CD4-positive, alpha-beta T cell treated with Interleukin-21 for 1 hour (primary cell): ENCODE results near the gene TRIM65.

ENCODE experiments used
- DNase-seq: peaks from one replicate; pipeline ENCODE4 v3.0.0-alpha.2; 2020

Gene TRIM65

DNA sequence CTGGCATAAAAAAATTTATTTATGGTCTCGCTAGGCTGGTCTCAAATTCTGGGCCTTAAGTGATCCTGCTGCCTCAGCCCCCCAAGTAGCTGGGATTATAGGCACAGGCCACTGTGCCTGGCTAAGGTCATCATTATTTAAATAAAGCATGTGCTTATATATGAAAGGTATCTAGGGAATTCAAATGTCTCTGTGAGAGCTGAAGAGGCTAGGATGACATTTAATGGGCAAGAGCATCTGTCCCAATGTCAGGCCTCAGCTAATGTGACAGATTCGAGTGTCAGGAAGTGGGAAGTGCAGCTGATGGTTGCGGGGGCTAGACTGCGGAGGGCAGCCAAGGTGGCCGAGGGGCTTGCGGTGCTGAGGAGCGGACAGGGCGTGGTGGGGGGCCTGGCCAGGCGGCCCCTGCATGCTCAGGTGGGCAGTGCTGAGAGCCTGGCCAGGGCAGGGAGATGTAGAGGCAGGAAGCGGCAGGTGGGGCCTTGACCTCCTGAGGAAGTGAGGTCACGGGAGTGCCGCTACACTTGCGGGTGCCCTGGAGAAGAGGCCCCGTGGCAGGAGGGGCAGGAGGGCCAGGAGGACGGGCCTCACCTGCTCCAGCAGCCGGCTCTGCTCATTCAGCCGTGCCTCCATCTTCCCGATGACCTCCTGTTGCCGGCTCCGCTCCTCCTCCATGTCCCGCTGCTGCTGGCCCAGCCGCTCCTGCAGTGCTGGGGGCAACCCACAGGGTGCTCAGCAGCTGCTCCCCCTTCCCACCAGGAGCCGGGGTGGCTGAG lies 20.6 kb upstream of the TRIM65 start:
- DNase-seq, result no peak

DNA sequence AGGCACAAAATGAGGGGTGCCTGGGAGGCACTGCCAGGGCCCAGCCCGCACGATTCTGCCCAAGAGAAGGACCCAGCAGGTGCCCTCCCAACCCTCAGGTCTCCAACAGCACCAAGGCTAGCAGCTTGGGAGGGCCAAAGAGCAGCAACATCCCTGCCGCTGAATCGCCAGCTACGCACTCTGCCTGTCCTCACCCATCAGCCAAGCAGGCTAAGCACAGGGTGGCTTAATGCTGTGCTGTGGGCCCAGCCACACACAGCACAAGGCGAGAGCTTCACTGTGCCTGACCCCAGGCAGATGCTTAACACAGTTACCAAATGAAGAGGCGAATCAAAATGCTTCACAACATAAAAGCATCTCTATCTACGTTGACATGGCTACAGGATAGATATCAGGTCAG lies 18.5 kb upstream of the TRIM65 start:
- no peak for DNase-seq

DNA sequence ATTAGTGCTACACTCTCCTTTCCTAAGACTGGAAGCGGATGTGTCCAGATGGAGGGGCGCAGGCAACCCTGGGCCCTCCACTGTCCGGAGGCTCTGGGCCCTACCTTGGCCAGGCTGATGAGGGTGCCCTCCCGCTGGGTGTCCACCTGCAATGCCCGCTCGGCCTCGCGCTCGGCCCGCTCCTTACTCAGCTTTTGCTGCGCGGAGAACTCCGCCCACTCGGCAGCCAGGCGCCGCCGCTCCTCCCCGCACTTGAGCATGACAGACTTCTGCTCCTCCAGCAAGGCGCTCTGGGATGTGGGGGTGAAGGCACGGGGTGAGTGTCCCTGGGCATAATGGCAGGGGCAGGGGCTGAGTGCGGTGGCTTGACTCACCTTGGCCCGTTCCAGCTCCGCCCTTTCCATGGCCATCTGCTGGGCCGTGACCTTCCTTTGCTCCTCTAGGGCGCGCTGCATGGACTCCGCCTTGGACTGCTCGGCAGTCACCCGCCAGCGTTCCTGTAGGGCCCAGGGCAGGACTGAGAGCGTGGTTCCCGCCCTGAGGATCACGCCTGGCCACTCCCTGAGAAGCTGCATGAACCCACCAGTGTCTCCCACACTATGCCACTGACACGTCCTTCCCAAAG lies 18.0 kb upstream of the TRIM65 start:
- no peak for DNase-seq

DNA sequence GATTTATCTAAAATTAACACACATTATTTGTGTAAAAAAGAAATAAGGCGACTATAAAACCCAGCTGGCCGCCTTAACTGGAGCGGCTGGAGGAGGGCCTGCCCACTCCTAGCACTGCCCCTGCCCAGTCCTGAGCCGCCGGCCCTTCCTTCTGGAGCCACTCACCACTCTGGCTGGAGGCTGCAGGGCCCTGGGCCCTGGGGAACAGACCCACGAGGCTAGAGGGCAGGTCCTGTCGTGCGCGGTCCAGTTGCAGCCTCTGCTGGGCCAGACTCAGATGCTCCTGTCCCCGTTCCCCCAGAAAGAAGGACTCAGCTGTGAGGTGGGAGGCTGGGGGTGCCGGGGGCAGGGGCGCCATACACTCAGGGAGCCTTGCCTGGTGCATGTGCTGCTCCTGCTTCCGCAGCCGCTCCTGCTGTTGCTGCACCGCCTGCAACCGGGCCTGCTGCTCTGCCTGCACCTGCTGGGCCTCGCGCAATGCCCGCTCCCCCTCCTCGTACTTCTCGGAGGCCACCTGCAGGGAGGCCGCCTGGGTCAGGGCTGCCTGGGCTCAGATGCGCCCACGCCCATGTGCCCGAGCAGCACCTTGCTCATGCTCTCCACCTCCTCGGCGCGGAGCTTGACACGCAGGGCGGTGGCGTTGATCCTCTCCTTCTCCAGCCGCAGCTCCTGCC lies 16.9 kb upstream of the TRIM65 start:
- no peak for DNase-seq

DNA sequence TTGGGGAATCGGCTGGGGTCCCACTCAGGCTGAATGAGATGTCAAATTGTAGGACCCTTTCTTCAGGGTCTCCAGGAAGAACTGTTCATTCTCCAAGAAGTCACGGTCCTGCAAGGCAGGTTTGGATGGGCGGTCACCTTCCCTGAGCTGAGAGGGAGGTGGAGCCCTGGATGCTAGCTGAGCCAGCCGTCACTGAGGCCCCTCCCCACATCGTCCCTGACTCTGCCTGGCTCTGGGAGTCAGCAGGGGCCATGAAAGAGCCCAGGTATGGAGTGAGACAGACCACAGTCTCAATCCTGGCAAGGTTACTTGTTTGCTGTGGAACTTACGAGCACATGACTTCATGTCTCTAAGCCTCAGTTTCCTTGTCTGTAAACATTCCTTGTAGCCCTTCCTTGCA lies 13.9 kb upstream of the TRIM65 start:
- DNase-seq, result no peak

DNA sequence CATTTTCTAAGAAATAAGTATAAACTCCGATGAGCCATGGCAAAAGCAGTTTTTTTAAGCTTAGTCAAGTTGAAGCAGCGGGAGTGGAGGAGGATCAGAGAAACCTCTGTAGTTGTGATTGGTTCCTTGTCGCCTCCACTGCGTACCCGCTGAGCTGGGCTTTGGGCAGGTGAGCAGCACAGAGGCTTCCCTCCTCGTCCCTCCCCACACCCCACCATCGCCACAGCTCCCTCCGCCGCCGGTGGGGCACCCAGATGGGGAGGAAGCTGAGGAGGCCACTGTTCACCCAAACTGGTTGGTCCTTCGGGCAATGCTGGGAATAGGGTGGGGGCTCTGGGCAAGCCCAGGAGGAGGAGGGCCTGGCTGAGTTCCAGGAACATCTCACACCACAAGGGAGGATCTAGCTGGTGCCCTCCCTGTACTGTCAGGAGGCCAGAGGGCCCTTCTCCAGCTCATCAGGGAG lies 13.1 kb upstream of the TRIM65 start:
- DNase-seq, result no peak

DNA sequence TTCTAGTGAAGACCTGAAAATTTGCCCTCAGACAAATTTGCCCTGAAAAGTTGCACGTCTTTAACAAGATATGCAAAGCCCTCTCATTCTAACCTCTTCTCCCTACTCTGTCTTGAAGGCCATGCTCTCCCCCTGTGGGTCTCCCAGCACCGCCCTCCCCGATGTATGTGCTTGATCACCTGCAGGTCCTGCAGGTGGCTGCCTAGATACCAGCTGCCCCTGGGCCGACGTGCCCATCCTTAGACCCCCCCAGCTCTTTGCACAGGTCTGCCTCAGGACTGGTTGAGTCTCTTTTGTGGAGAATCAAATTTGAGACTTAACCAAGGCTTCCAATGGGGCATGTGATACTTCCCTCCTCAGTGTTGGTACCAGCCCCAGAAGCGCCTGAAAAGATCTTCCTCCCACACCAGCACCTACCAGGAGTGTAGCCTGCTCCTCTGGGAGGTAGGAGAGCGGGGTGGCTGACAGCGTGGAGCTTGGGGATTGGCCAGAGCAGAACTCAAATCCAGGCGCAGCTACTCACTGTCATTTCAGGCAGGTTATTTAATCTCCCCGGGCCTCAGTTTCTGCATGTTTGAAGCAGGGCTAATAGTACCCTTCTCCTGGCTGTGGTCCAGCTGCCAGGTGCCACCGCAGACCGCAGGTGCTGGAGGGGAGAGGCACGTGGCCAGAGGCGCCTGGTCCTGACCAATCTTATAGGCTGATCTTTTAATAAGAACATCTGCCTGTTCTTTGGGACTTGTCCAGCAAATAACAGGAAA lies 12.5 kb upstream of the TRIM65 start:
- no peak for DNase-seq

DNA sequence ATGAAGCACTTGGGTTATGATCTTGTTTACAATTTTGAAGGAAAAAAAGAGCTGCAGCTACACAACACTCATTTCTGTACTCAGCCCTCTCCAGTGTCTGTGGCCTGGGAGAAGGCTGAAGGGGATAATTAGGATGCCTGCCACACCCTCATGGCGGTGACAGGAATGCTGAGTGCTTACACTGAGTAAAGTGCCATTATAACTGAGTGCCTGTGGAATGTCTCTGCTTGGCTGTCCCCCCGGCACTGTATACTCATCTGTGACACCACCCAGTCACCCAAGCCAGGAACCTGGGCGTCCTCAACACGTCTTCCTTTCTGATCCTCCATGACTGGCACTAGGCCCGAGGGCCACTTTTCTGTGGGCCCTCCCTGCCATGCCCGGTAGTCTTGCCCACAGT lies 11.4 kb upstream of the TRIM65 start:
- DNase-seq, result no peak

DNA sequence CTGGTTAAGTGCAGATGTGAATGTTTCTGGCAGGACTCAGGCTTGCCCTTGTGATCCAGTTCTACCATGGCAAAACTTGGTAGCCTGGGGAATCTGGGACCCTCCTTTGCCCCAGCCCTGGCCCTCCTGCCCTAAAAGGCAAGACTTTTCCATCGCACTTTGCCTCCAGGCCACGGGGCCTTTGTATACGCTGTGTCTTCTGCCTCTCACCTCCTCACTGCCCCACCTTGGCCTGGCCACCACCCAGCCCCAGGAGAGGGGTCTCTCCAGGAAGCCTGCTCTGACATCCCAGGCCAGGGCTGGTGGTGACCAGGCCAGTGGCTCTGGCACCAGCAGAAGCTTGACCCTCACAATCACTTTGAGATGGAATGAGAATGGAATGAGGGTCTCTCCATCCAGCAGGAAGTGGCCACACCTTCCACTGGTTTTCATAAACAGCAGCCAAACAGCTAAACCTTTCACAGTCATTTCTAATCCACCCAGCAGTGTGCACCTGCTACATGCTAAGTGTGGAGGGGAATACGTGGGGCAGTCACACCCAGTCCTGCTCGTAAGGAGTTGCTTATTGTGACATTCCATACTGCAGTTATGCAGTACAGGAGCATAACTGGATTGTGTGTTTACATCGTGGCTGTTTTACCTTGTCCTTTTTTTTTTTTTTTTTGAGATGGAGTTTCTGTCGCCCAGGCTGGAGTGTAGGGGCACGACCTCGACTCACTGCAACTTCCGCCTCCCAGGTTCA lies 9.6 kb upstream of the TRIM65 start:
- DNase-seq, result no peak

DNA sequence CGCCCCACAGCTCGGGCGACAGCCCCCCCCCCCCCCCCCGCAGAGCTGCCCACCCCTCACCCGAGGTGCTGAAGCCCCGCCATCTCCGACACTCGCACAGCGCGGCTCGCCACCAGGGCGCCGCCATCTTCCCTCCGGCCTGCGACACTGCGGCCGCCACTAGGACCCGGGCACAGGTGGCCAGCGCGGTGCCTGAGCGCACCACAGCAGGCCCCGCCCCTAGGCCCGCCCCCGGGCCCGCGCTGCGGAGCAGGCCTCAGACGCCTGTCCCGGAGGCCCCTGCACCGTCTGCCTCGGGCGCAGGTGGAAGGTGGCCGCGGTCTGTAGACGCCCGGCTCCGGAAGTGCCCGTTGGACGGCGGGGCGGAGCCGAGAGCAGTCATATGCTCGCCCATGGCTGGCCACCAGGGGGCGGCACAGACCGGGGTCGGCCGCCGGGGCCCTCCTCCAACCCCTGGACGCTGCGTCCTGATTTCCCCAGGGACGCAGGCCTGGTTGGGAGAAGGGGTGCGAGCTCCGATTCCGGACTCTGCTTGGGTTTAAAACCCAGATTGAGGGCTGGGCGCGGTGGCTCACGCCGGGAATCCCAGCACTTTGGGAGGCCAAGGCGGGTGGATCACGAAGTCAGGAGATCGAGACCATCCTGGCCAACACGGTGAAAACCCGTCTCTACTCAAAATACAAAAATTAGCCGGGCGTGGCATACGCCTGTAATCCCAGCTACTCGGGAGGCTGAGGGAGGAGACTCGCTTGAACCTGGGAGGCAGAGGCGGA lies 8.2 kb upstream of the TRIM65 start, which contains the start of gene MRPL38:
Gene MRPL38, minus strand, starts transcription at position 136 of the 773 bp plus-strand sequence. Its CDS starts 9 bp downstream, at position 127.
- peak; percentile 95 for DNase-seq

DNA sequence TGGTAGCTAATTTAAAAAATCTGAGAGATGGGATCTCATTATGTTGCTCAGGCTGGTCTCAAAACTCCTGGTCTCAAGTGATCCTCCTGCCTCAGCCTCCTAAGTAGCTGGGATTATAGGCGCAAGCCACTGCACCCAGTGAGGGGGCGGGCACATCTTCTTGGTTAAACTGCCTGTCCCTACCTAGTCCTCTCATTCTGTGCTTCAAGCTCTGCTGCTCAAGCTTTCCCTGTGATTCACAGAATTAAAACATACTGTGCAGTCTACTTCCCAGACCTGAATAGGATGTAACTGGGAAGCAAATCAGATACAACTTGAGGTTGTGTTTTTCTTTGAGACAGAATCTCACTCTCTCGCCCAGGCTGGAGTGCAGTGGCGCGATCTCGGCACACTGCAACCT lies 5.7 kb upstream of the TRIM65 start:
- DNase-seq, result no peak

DNA sequence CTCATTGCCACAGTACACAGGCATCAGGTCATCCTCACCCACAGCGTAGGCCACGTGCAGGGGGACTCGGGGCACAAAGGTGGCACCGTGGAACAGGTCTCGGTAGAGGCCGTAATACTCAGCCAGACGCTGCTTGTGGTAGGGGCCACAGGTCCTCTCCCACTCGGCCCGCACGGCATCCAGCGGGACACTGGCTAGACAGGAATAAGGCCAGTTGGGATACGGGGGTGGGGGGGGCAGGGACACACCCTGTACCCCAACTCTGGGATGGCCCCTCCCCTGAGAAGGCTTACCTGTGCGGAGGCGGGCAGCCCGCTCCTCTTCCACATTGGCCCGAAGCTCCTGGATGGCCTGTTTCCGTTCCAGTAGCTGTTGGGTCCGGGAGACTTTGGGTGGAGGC lies 5.0 kb upstream of the TRIM65 start:
- DNase-seq, result no peak

DNA sequence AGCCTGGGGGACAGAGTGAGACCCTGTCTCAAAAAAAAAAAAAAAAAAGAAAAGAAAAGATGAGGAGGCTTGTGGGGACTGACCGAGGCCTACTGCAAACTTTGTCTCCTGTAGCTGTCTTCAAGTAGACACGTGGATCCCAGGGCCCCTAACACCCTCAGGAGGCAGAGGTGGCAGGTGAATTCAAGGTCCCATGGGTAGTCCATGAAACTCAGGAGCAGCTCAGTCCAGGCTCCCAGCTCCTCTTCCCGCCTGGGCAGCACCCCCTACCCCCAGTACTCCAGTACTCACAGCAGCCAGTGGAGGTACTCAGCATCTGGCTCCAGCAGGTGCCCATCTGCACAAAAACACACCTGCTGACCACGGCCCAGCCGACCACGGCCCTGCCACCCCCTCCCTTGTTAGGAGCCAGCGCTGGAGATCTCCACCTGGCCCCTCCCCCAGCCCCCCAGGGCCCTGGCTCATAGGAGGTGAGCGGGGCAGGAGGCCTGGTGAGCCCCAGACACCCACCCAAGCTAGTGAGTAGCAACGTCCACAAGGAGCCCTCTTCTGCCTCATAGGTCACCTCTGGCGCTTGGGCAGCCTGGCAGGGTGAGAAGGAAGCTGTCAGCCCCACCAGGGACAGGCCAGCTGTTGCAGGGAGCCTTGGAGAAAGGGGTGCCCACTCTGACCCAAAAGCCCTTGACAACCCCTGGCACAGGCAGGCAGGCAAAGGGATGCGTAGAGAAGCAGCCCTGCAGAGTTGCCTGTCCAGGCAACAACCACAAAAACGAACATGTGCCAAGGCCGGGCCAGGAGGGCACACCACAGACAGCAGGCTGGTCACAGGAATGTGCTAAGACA lies 4.2 kb upstream of the TRIM65 start:
- no peak for DNase-seq

DNA sequence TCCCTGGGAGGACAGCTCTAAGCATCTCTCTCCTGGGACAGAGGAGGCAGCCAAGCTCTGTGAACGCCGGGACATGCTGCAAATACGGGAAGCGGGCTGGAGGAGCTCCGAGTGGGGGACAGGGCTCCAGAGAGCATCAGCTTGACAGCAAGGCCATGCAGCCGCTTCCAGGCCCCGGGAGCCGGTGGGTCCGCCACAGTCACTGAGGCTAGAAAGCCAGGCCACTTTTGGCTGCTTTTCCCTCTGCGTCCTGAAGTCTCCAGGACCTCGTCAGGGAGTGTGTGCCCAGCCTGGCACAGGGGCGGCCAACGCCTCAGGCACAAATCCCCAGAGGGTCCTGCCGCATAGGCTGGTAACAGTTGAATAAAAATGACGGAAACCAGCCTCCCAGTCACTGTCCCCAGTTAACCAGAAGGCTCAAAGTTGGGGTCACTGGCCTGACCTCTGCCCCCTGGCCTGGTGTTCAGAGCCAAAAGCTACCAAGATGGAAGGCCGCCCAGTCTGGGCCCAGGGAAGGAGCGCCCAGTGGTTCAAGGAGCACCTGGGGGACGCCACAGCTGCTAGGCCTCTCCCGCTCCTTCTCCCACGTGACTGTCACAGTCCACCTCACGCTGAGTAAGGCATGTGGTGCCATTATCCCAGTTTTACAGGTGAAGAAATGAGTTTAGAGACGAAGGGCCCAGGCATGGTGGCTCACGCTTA lies 3.2 kb upstream of the TRIM65 start:
- DNase-seq, result no peak

DNA sequence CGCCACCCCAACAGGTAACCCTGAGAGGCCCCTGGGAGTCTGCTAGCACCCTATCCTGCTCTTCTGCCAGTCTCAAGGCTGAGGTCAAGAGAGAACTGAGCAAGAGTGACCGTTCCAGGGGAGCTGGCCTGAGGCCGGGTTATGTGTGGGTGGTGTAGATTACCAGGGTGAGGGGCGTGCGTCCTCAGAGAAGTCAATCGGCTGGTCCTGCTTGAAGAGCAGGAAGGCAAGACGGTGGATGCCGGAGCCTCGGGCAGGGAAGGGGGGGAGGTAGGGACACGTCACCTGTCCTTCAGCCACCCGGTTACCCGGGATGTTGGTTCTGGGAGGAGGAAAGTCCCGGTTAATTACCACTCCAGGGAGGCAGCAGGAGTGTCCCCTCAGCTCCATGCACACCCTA lies 2.6 kb upstream of the TRIM65 start:
- DNase-seq, result no peak

DNA sequence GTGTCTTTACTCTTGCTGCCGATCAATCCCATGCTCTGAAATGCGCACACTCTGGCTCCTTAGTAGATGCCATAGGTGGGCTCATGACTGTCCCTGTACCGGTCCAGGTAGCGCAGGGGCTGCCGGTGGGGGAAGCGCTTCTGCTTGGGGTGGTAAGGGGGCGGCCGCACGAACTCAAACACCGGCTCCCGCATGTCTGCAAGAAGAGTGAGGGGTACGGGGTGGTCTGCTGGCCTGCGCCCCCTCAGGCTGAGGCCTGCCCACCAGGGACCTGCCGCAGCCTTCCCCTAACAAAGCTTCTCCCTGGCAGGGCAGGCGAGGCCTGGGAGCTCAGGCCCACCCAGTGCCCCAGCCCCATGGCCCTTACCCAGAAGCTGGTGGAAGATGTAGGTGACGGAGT lies 2.0 kb upstream of the TRIM65 start:
- no peak for DNase-seq

DNA sequence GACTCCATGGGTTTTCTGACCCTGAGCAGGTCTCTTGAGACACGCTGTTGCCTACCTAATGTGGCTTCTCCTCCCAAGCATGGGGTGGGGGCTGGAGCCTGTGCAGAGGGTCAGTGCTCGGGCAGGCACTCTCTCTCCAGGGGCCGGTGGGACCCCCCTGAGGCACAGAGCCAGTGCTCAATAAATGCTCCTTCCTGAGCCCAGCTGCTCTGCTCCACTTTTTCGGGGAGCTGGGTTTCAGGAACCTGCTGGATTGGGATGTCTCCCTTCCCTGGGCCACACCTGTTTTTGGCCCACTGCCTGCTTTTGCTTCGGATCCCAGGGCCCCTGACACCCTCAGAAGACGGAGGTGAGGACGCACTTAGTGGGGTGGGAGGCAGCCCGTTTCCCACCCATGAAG lies 1.3 kb upstream of the TRIM65 start:
- no peak for DNase-seq

DNA sequence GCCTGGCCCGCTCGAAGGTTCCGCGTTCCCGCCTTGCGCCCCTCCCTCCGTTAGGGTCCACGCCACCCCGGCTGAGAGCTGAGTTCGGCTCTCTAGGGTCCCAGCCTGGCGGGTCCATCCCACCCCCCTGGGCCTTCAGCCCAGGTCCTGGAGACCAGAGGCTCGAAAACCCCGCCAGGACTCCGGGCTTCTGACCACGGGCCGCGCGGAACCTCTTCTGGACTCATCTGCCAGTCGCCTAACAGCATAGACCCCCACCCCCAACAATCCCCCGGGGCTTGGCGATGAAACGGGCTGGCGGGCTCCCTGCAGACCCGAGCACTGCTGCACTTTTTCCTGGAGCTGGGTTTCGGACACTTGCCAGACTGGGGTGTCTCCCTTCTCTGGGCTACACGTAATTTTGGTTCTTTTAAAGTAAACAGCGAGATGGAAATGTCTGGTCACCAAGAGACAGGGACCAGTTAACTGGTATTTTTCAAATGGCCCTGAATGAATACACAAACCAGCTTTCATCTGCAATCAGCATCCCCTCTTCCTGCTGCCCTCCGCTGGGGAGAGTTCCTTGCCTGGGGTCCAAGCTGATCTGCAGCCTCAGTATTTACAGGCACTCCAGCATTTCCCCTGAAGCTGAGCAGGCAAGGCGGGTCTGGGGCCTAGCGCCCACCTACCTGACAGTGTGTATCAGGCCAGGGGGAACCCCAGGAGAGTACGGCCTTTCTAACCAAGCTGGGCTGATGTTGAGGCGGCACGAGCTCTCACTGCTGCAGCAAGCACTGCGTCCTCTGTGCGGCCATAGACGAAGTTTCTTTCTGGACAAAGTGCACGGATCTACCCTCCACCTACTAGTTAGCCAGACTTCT lies 639 bp upstream of the TRIM65 start:
- DNase-seq, result no peak
